Osteoblast (primary cell): ENCODE data around the gene IL13RA1. TPM values are rescaled to one million over a fixed set of nuclear protein-coding genes. Genes with fewer than 3 reads are reported as not detected.

ENCODE experiments used
- DNase-seq: peaks from one replicate; pipeline ENCODE4 v3.0.0; 2011; ENCODE audit warnings: low spot score, mixed read lengths; ENCODE audit not compliant: insufficient read length; ENCODE audit errors: missing footprints
- H2AFZ ChIP-seq: 2 replicates; pipeline ENCODE4 v1.6.0; 2011; ENCODE audit warnings: mild to moderate bottlenecking, low read length
- H3K27ac ChIP-seq: 2 replicates; pipeline ENCODE4 v1.5.1; 2011; ENCODE audit warnings: mild to moderate bottlenecking, low read depth, low read length, moderate library complexity
- H3K27me3 ChIP-seq: 2 replicates; pipeline ENCODE4 v1.6.0; 2012; ENCODE audit warnings: mild to moderate bottlenecking, control low read depth, inconsistent platforms, low read length, moderate library complexity; ENCODE audit not compliant: insufficient read depth
- H3K36me3 ChIP-seq: 2 replicates; pipeline ENCODE4 v1.5.1; 2011; ENCODE audit warnings: mild to moderate bottlenecking, low read length, control low read depth, moderate library complexity; ENCODE audit not compliant: insufficient read depth
- H3K4me1 ChIP-seq: 2 replicates; pipeline ENCODE4 v1.5.1; 2011; ENCODE audit warnings: mild to moderate bottlenecking, low read length, control low read depth, moderate library complexity; ENCODE audit not compliant: insufficient read depth
- H3K4me2 ChIP-seq: 2 replicates; pipeline ENCODE4 v1.6.0; 2011; ENCODE audit warnings: mild to moderate bottlenecking, low read length; ENCODE audit not compliant: insufficient read depth
- H3K4me3 ChIP-seq: fragments of 200-600 bp; sonication (generic); 3 replicates; pipeline ENCODE4 v1.5.1; 2012; ENCODE audit warnings: mild to moderate bottlenecking, low read length, inconsistent platforms; ENCODE audit not compliant: insufficient read depth
- H3K79me2 ChIP-seq: 2 replicates; pipeline ENCODE4 v1.6.0; 2012; ENCODE audit warnings: mild to moderate bottlenecking, low read length, control low read depth, inconsistent platforms; ENCODE audit not compliant: insufficient read depth
- H3K9me3 ChIP-seq: 2 replicates; pipeline ENCODE4 v1.5.1; 2011; ENCODE audit warnings: low read depth, low read length, control low read depth
- H4K20me1 ChIP-seq: 2 replicates; pipeline ENCODE4 v1.6.0; 2012; ENCODE audit warnings: mild to moderate bottlenecking, low read length, control low read depth; ENCODE audit not compliant: insufficient read depth
- CTCF ChIP-seq: IDR thresholded peaks from 2 replicates; pipeline ENCODE4 v1.5.1; 2011; ENCODE audit warnings: mild to moderate bottlenecking, low read depth, low read length, moderate library complexity; ENCODE audit errors: extremely low read depth
- total RNA-seq: library from RNA; depleted of rRNA; stranded (reverse); fragments of >200 nt; gene quantifications from 2 replicates; pipeline ENCODE4 v1.2.3, GENCODE V29; 2012

The IL13RA1 gene
- total RNA-seq, 1 donor, result 81.4 TPM

GRCh38 chrX:118734909-118735308 is 7.5 kb downstream of the IL13RA1 start:
- H3K79me2 ChIP-seq, result peaks cover 61% of the 10 kb centered on the region
- no peak overlapping the region for H2AFZ ChIP-seq
- no peaks in the 10 kb centered on the region for H3K27me3 ChIP-seq
- TF ChIP-seq CTCF, result no peak
- no peaks in the 10 kb centered on the region for H4K20me1 ChIP-seq
- H3K9me3 ChIP-seq, result no peaks in the 10 kb centered on the region
- no peak overlapping the region for H3K4me2 ChIP-seq
- H3K4me3 ChIP-seq, result no peak overlapping the region
- DNase-seq, result no peak
- H3K27ac ChIP-seq, result no peak overlapping the region
- peaks cover 7% of the 10 kb centered on the region for H3K4me1 ChIP-seq
- H3K36me3 ChIP-seq, result no peaks in the 10 kb centered on the region

- Histone ChIP-seq H3K4me3 (no peak overlapping the region), H4K20me1 (no peaks in the 10 kb centered on the region), H3K79me2 (peaks cover 66% of the 10 kb centered on the region), H3K27me3 (no peaks in the 10 kb centered on the region), H2AFZ (no peak overlapping the region), H3K4me1 (no peaks in the 10 kb centered on the region), H3K27ac (no peak overlapping the region), H3K9me3 (no peaks in the 10 kb centered on the region), H3K4me2 (no peak overlapping the region), H3K36me3 (no peaks in the 10 kb centered on the region)
- no peak for TF ChIP-seq CTCF
- no peak for DNase-seq
Measured at GRCh38 chrX:118736394-118737010, 9.1 kb downstream of the IL13RA1 start.

GRCh38 chrX:118739577-118739976 is 12.2 kb downstream of the IL13RA1 start:
- no peak overlapping the region for H3K27ac ChIP-seq
- H4K20me1 ChIP-seq, result no peaks in the 10 kb centered on the region
- TF ChIP-seq CTCF, result no peak
- H3K9me3 ChIP-seq, result no peaks in the 10 kb centered on the region
- no peaks in the 10 kb centered on the region for H3K27me3 ChIP-seq
- no peak overlapping the region for H2AFZ ChIP-seq
- no peak overlapping the region for H3K4me2 ChIP-seq
- peaks cover 49% of the 10 kb centered on the region for H3K79me2 ChIP-seq
- H3K4me3 ChIP-seq, result no peak overlapping the region
- no peaks in the 10 kb centered on the region for H3K36me3 ChIP-seq
- no peak for DNase-seq
- peaks cover 7% of the 10 kb centered on the region for H3K4me1 ChIP-seq

GRCh38 chrX:118740276-118740889 is 13.0 kb downstream of the IL13RA1 start:
- Histone ChIP-seq H2AFZ (no peak overlapping the region), H3K9me3 (no peaks in the 10 kb centered on the region), H3K36me3 (no peaks in the 10 kb centered on the region), H4K20me1 (no peaks in the 10 kb centered on the region), H3K4me2 (no peak overlapping the region), H3K4me3 (no peak overlapping the region), H3K79me2 (peaks cover 41% of the 10 kb centered on the region), H3K4me1 (peaks cover 7% of the 10 kb centered on the region), H3K27me3 (no peaks in the 10 kb centered on the region), H3K27ac (no peak overlapping the region)
- DNase-seq, result no peak
- TF ChIP-seq CTCF, result no peak
